ENCODE measurements around the gene EEF1AKMT2. TPM values are rescaled to one million over a fixed set of nuclear protein-coding genes. Genes with fewer than 3 reads are reported as not detected.

Gene EEF1AKMT2
- polyA plus RNA-seq, 1 of the 3 experiments (the other 2 are of a cell fraction): 14.0 TPM

GRCh38 chr10:124768791-124769190, 22.9 kb downstream of the EEF1AKMT2 start:
- Histone ChIP-seq H3K9me2 (no peaks in the 10 kb centered on the region), H3K36me3 (replicated peaks in 1 of 2; ENCODE audit: control insufficient read depth in 1 of 2, insufficient read depth in 2 of 2, low read length in 1 of 2) (peaks cover 0 to 31% of the 10 kb centered on the region in 2 experiments), H3K79me2 (ENCODE audit: insufficient read depth) (peaks cover 9% of the 10 kb centered on the region), H3K4me2 (no peak overlapping the region), H3F3A (replicated peaks; ENCODE audit: insufficient read depth) (peaks cover 9% of the 10 kb centered on the region), H3K9me3 (no peaks in the 10 kb centered on the region), H3K27ac (ENCODE audit: low read depth in 2 of 2, low read length in 1 of 2) (no peak overlapping the region), H4K20me1 (ENCODE audit: insufficient read depth) (no peaks in the 10 kb centered on the region), H3K4me3 (ENCODE audit: low read depth in 2 of 2, low read length in 1 of 2) (no peak overlapping the region), H3K27me3 (ENCODE audit: insufficient read depth) (no peaks in the 10 kb centered on the region), H3K9ac (no peak overlapping the region), H2AFZ (ENCODE audit: low read depth) (no peak overlapping the region), H3K4me1 (ENCODE audit: control insufficient read depth in 1 of 2, insufficient read depth in 2 of 2, low read depth in 1 of 2, low read length in 1 of 2) (peaks cover 0 to 4% of the 10 kb centered on the region in 2 experiments; a peak in 1 of 4 replicates)
- TF ChIP-seq FOSL2 (IDR thresholded peaks at IDR 0.05; ENCODE audit: borderline replicate concordance, low read depth) (no peak), GATA2 (CRISPR knock-in tag; IDR thresholded peaks at IDR 0.05) (no peak), CTCF (IDR thresholded peaks at IDR 0.05) (no peak), RAD21 (IDR thresholded peaks at IDR 0.05; ENCODE audit: low read length) (no peak), USF2 (IDR thresholded peaks at IDR 0.05; ENCODE audit: borderline replicate concordance, low read depth, low read length) (no peak), IRF3 (IDR thresholded peaks at IDR 0.05; ENCODE audit: low read depth, low read length) (no peak), NFIC (IDR thresholded peaks at IDR 0.05; ENCODE audit: borderline replicate concordance) (no peak), SIN3A (IDR thresholded peaks at IDR 0.05; ENCODE audit: borderline replicate concordance, low read depth, low read length) (no peak), JUND (IDR thresholded peaks at IDR 0.05) (no peak)
- POLR2A ChIA-PET: no interaction called here
- whole genome bisulfite sequencing (ENCODE audit: low lambda C conversion rate): 92% methylated on average over 2 of the region's 2 CpGs
- CTCF ChIA-PET: no interaction called here
- no peak for DNase-seq

- Histone ChIP-seq H3K36me3 (replicated peaks in 1 of 2; ENCODE audit: control insufficient read depth in 1 of 2, insufficient read depth in 2 of 2, low read length in 1 of 2) (peaks cover 13 to 31% of the 10 kb centered on the region in 2 experiments), H3K79me2 (ENCODE audit: insufficient read depth) (peaks cover 3% of the 10 kb centered on the region), H2AFZ (ENCODE audit: low read depth) (no peak overlapping the region), H3K27me3 (ENCODE audit: insufficient read depth) (no peaks in the 10 kb centered on the region), H4K20me1 (ENCODE audit: insufficient read depth) (no peaks in the 10 kb centered on the region), H3F3A (replicated peaks; ENCODE audit: insufficient read depth) (peaks cover 12% of the 10 kb centered on the region), H3K9me3 (no peaks in the 10 kb centered on the region), H3K27ac (ENCODE audit: low read depth in 2 of 2, low read length in 1 of 2) (no peak overlapping the region), H3K4me1 (ENCODE audit: control insufficient read depth in 1 of 2, insufficient read depth in 2 of 2, low read depth in 1 of 2, low read length in 1 of 2) (peaks cover 0 to 8% of the 10 kb centered on the region in 2 experiments; a peak in 1 of 4 replicates), H3K4me3 (ENCODE audit: low read depth in 2 of 2, low read length in 1 of 2) (no peak overlapping the region), H3K9me2 (no peaks in the 10 kb centered on the region), H3K9ac (no peak overlapping the region), H3K4me2 (no peak overlapping the region)
- POLR2A ChIA-PET: no interaction called here
- WGBS (ENCODE audit: low lambda C conversion rate): 89% methylated on average over 2 of the region's 2 CpGs
- no peak for DNase-seq
- CTCF ChIA-PET: interaction anchor here (0.9 to 2.1 kb wide), 4 partner anchors 9 to 26 kb away, joined by 3 to 5 read pairs (median 3); partner anchors contain the start of gene EEF1AKMT2
- TF ChIP-seq FOXJ3 (CRISPR knock-in tag; IDR thresholded peaks at IDR 0.05) (no peak), FOXM1 (IDR thresholded peaks at IDR 0.05; ENCODE audit: low read depth) (no peak), EZH2phosphoT487 (IDR thresholded peaks at IDR 0.05; ENCODE audit: borderline replicate concordance, low read depth) (no peak), NRF1 (IDR thresholded peaks at IDR 0.05; ENCODE audit: low read depth, low read length) (no peak), GATA2 (CRISPR knock-in tag; IDR thresholded peaks at IDR 0.05) (no peak), RCOR1 (IDR thresholded peaks at IDR 0.05; ENCODE audit: low read length) (no peak), ZBTB33 (IDR thresholded peaks at IDR 0.05; ENCODE audit: borderline replicate concordance, low read depth) (no peak), RFX5 (IDR thresholded peaks at IDR 0.05; ENCODE audit: low read length) (no peak), MAX (IDR thresholded peaks at IDR 0.05; ENCODE audit: low read depth) (no peak), REST (IDR thresholded peaks at IDR 0.05; ENCODE audit: low read depth, low read length) (no peak)
Measured at GRCh38 chr10:124765256-124765655, 26.4 kb downstream of the EEF1AKMT2 start.

Data from SK-N-SH (cell line).